SHP77 treated with DMSO at 0.1 percent for 48 hours (cell line): ENCODE measurements around the gene TBX21.

Source experiments
- DNase-seq: peaks from one replicate; lab custom pipeline; 2025; lab: John Stamatoyannopoulos, UW

Gene TBX21

DNA sequence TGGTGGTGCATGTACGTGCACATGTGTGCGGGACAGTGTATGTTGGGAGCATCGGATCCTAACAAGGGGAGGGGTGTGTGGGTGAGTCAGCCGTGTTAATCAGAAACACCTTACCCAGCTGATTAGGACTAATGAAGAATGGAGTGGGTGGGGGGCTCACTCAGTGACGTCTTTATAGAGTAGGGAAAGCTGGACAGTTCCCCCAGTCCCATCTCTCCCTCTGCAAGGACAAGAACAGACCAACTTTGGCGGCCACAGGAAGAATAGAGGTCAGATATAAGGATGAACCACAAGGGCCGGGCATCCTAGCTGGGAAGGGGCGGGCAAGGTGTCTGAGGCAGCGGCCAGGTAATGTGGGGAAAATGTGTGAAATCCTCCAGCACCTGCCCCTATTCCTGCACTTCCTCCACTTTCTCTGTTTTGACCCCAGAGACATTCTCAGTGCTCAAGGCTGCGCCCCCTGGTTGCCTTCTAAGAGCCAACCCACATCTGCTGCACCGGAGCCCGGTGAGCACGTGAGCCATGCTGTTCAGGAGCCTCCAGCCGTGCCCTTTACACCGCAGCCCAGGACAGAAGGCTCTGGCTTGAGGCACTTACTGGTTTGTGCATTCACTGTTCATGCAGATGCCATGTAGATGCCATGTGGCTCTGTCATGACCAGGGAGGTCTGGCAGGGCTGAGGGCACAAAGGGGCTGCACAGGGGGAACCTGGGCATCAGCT lies 18.9 kb upstream of the TBX21 start:
- DNase-seq = no peak

DNA sequence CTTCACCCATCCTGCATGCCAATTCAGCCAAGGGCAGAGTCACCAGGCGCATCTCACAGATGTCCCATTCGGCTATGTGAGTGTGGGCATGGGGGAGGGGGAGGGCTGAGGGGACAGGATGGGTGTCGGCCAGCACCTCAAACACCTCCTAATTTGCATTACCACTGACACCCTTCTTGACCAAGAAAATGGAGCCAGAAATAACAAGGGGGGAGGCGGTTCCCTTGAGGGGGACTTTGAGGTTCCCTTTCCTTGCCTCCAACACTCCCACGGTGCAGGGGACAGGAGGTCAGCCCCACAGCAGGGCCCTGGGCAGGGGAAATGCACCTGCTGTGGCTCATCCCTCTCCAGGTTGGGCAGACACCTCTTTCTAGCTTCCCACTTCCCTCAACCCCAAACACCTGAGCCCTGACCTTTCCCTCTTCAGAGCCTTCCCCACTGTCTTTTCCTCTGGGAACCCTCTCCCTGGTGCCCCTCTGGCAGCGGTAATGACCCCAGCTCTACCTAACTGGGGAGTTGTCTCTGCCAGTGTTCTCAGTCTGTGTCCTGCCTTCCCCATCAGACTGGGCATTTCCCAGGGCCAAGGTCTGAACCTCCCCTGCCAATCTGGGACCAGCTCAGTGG lies 18.2 kb upstream of the TBX21 start:
- no peak for DNase-seq

DNA sequence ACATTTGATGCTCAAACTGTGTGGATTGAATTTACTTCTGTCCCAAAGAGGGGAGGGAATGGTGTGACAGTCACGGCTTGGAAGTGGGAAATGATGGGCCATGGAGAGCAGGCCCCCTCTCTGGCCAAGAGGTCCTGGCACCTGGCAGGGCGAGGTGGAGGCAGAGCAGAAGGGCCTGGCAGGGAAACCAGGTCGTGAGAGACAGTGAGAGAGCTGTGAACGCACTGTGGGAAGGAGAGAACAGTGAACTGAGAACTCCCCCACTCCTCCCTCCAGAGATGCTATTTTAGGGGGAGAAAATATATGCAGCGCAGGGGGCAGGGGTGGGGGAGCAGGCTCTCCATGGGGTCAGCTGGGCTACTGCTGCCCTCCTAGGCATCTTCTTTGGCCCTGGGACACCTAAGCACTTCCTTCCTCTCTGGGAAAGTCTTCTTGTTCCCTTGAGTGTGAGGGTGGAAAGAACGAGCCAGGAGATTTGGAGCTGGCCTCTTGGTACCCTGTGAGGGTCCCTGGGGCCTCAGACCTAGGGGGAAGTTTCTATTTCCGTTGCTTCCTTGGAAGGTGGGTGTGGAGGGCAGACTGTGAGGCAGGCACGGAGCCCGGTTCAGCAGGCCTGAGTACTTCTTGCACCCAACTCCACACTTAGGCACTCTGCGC lies 17.2 kb upstream of the TBX21 start:
- no peak for DNase-seq

GRCh38 chr17:47716375-47716774 lies 16.7 kb upstream of the TBX21 start:
- no peak for DNase-seq

GRCh38 chr17:47717261-47717697 lies 15.8 kb upstream of the TBX21 start:
- no peak for DNase-seq

DNA sequence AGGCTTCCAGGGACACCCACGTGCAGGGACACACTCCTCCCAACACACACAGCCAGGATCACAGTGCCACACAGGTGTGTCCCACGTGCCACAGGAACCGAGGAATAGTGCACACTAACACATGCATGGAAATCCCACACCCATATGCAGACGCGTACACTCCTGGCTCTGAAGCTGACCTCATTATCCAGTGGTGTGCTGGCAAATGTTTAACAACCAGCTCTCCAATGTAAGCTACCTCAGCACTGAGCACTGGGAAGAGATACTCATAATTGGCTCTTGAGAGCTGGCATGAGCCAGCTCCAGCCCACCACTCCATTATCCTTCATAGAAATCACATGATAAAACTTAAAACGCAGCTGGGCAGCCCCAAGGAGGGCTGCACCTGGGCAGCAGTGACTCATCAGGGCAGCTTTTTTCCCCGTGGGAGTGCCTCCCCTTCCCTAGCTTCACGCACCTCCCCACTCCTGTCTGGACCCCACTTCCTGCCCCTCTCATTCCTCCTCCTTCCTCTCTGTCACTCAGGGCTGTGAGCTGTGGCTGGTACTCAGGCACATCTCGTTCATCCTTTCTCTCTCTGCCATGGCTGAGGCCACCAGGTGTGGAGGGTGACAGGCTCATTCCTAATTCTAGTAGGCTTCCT lies 14.9 kb upstream of the TBX21 start:
- DNase-seq = no peak

- no peak for DNase-seq
These were observed 14.2 kb upstream of the TBX21 start for GRCh38 chr17:47718634-47719405.

DNA sequence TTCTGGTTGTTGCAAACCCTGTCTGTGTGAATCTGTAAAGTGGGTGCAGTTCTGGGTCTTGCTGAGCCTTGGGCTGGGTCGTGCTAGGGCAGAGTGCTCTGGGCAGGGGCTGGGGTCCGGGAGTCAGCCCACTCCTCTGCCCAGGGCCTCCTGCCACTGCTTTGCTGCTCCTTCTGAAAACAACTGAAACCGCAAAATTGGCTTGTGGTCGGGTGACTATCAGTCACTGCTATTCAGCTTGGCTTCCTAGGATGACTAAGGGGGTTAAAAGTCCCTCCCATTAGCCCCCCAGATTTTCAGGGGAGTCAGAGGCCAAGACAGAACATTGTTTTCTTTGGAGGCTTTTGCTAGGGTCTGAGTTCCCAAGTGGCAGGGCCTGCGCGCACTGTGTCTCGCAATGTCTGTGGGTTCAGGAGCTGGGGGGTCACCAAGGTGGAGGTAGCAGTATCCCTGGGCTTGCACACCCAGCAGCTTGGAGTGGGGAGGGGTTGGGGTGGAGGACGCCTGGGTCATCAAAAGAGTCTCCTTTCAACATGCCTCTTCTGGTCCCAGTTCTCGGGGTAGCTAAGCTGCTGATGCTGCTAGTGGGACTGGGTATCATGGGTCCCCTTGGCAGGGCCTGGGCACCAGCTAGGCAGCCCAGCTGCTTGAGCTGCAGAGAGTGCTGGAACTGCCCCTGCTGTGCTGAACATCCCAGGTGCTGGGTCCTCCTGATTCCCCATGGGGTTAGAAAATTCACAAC lies 13.5 kb upstream of the TBX21 start:
- DNase-seq = no peak

GRCh38 chr17:47720196-47720595 lies 12.8 kb upstream of the TBX21 start:
- no peak for DNase-seq

GRCh38 chr17:47720754-47721533 lies 12.1 kb upstream of the TBX21 start:
- no peak for DNase-seq

GRCh38 chr17:47721725-47722124 lies 11.3 kb upstream of the TBX21 start:
- DNase-seq = no peak

DNA sequence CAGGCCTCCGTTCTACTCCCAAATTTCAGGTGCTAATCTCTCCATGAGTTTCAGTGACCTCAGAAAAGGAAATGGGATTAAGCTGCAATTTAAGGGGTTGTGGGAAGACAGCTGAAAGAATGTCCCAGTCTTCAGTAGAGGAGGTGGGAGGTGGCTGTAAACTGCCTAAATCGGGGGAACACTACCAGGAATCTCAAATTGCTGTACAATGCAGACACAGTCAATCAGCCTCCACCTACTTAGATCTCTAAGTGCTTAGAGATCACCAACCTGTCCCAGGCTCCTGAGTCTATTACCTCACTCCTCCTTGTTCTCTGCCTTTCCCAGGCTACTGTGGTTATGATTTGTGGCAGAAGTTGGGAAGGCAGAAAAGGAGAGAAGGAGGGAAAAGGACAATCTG lies 8.3 kb upstream of the TBX21 start:
- no peak for DNase-seq

DNA sequence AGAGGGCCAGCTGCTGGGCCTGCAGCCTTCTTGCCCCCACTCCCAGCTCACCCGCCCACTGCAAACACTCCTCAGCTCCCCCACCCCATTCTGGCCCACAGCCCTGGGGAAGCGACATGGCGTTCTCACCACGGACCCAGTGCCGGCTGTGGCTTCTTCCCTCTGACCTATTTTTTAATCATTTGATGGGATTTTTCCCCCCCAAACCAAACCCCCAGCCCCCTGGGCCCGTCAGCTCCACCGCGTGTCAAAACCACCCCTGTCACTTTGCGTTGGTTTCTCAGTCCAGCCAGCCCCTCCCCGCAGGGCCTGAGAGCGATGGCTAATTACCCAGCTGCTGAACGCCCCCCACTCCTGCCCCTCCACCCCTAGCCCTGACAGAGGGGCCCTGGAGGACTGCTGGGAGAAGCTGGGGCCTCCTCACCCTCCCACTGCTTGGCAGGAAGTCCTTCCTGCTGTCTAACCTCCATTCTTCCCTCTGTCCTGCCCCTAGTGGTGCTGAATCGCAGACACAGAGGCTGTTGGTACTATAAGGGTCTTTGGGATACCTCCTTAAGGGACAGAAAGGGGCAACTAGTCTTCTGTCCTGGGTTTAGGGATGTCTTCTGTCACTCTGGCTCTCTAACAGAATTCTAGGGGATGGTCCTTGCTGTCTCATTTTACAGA lies 7.5 kb upstream of the TBX21 start:
- no peak for DNase-seq

GRCh38 chr17:47726796-47727703 lies 6.0 kb upstream of the TBX21 start:
- DNase-seq = no peak

GRCh38 chr17:47727704-47728036 lies 5.4 kb upstream of the TBX21 start:
- DNase-seq = peak; percentile 32

- DNase-seq = no peak
These were observed 4.7 kb upstream of the TBX21 start for GRCh38 chr17:47728214-47728877.

DNA sequence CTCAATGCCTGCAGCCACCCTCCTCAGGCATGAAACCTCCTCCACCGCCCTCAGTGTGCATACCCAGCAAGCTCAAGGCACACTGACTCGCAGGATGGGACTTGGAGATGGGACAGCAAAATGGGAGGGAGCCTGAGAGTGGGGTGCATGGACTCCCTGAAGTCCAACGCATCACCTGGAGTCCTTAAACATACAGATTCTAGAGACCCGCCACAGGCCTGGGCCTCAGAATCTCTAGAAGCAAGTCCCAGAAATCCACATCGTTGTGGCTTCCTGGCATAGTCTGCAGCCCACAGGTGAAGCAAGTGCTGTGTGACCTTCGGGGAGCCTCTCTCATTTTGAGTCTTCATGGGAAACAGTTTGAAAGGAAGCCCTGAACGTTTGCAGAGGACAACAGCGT lies 3.6 kb upstream of the TBX21 start:
- DNase-seq = no peak

DNA sequence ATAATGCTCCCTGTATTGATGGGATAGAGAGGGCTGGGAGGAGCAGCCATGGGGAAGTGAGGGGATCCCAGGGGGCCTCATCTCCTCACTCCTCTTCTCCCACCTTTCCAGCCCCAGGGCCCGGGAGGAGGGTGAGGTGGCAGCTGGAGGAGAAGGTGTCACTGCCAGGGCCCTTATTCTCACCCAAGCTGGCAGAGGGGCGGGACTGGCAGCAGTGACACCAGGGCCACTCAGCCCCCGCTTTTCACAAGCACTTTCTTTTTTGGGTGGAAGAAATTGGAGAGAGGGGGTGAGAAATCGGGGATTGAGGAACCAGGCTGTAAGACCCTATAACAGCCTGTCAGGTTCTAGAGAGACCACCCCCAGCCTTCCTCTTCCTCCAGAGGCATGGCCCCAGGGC lies 2.4 kb upstream of the TBX21 start:
- no peak for DNase-seq

DNA sequence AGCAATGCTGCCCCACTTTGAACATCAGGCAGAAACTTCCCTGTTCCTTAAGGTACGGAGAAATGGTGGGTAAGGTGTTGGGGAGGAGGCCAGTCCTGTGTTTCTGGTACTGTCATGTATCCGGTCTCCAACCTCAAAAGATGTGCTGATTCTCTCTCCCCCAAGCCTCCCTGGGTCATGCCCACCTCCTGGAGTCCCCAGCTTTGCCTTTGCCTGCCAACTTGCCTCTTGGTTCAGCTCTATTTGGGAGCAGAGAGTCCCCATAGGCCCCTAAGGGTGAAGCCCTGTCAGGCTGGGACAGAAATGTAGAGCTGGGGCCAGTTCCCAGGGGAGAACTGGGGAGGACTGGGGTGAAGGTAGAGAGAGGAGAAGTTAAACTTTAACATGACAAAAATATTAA lies 1.6 kb upstream of the TBX21 start:
- DNase-seq = no peak
